Effector CD4-positive, alpha-beta T cell (primary cell): Measurements from ENCODE around the gene PTGR2.
"Not testable (repeated sequence)": the region's sequence is repeated elsewhere in the genome, so short reads cannot be mapped to it uniquely, and the experiment has no call there.

Experiments
- DNase-seq: peaks from one replicate; pipeline ENCODE4 v3.0.0-alpha.2; 2020

Gene PTGR2

DNA sequence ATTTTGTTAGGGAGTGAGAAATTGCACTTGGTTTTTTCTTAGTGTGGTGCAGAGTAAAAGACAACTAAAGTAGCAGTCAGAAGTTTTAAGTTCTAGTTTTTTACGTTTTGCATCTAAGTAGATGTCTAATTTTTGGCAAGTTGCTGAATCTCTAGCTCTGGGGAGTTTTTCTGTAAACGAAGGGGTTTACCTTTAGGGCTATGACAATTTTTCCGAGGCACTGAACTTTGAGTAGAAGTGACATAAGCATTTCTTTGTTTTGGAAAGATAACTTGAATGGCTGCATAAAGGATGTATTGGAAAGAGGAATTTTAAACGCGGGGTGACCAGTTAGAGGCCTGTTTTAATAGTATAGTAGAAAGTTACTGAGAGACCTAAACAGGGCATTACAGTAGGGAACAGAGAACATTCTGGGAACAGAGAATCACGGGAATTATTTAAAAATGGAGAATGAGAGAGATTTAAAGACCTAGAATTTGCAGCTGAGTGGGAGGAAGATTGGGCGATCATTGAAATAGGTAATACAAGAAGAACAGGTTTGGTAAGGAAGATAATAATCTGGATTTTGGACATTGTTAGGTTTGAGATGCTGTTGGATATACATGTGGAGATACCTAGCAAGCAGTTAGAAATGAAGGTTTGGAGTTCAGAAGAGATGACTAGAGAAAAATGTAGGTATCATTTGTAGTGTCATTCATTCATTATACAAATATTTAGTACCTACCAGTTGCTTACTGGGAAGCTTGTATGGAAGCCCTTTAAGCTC, 36.2 kb downstream of the PTGR2 start:
- DNase-seq = no peak

DNA sequence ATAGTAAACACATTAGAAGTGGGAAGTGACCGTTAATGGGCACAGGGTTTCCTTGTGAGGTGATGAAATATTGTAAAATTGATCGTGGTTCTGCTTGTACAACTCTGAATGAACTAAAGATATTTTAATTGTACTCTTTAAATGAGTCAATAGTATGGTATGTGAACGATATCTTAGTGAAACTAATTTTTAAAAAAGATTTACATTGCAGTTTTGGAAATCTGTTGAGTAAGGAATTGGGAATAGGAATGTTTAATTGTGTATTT, 36.8 kb downstream of the PTGR2 start:
- DNase-seq = no peak

DNA sequence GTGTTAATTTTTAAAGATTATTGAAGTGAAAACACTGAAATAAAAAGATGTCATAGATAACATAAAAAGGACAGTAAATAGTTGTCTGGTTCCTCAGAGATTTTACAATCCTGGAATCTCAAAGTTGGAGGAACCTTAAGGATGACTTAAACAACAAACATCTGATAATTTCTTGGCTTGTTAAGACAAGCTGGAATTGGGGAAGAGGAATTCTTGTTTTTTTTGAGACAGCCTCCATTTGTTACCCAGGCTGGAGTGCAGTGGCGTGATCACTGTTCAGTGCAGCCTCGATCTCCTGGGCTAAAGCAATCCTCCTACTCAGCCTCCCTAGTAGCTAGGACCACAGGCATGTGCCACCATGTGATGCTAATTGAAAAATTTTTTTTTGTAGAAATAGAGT, 37.3 kb downstream of the PTGR2 start:
- no peak for DNase-seq

DNA sequence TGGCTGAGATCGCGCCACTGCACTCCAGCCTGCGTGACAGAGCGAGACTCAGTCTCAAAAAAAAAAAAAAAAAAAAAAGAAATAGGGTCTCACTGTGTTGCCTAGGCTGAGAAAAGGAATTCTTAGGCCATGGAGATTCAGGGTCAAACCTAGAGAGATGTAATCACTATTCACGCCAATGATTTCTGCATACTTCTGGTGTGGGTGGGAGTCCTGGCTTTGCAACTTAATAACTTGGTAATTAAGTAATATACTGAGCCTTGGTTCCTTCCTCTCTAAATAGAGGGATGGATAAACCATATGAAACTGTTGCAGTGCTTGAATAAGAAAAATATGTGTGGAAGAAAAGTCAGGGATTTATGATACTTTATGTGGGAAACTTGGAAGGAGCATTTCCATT, 37.7 kb downstream of the PTGR2 start:
- DNase-seq = no peak

DNA sequence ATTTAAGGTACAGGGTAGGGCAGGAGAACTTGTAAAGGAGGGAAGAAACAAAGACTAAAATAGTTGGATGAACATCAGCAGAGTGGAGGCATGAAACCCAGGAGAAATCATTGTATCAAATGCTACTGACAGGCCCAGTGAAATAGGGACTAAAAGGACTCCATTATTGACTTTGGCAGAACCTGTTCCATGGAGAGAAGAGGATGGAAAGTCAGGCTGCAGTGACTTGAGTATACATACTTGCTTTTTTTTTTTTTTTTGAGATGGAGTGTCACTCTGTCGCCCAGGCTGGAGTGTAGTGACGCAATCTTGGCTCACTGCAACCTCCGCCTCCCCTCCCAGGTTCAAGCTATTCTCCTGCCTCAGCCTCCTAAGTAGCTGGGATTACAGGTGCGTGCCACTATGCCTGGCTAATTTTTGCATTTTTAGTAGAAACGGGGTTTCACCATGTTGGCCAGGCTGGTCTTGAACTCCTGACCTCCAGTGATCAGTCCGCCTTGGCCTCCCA, 42.6 kb downstream of the PTGR2 start:
- DNase-seq = not testable (repeated sequence)

DNA sequence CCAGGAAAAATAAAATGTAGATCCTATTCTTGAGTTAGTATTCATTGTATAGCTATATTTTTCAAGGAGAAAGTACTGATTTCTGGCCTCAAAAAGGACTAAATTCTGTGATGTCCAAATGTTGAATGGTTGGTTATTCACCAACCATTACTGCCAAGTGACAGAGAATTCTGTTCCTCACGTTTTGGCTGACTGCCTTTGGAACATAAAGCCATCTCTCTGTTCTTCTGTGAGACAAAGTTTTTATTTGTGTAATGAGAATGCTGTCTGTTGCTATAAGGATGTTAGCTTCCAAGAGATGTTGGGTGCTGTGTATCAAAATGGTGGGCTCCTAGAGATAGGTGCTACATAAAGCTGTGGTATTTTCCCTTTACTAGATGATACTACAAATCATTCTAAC, 44.3 kb downstream of the PTGR2 start:
- DNase-seq = no peak

GRCh38 chr14:73896521-73896920, 44.9 kb downstream of the PTGR2 start:
- DNase-seq = no peak

GRCh38 chr14:73903028-73903427, 51.4 kb downstream of the PTGR2 start:
- no peak for DNase-seq

GRCh38 chr14:73909681-73910080, 58.0 kb downstream of the PTGR2 start:
- DNase-seq = no peak

DNA sequence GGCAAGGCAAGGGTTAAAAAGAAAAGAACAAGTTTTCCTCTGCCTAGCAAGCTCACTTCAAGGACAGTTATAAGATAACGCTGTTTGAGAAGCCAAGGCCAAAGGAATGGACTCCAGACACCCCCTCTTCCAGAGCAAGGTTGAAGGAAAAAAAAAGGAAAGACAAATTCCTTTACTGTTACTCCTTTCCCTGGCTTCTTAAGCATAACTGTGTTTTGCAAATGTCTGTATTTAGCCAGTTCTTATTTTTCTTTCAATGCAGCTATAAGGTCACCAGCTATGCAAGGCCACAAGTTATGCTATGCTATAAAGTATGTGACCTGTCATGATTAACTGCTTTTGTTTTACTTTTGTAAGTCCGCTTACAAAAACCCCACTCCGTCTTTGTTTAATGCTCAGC, 61.6 kb downstream of the PTGR2 start:
- DNase-seq = no peak

- no peak for DNase-seq
Observed at GRCh38 chr14:73916324-73916723, 64.7 kb downstream of the PTGR2 start.

GRCh38 chr14:73919457-73919856, 67.8 kb downstream of the PTGR2 start:
- not testable (repeated sequence) for DNase-seq

DNA sequence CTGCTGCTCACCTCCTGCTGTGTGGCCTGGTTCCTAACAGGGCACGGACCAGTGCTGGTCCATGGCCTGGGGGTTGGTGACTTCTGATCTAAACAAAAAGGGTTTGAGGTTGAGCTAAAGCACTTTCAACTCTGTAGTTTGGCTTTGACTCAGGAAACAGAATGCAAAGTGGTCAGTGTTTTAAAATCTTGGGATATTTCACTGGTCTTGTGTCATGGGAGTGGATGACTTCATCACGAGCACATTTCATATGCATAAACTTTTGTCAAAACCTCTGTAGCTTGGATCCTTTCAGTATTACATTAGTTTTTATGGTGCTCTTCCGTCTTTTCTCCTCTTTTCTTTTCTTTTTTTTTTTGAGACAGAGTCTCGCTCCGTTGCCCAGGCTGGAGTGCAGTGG, 72.7 kb downstream of the PTGR2 start:
- DNase-seq = no peak
